GM19099 (cell line): ENCODE data around the gene EEF2K.

Experiments used
- POLR2A ChIP-seq: IDR thresholded peaks from 3 replicates; pipeline ENCODE4 v1.6.1; 2011; ENCODE audit warnings: low read depth; ENCODE audit not compliant: insufficient read length; ENCODE audit errors: extremely low read depth

Gene EEF2K

GRCh38 chr16:22307838-22308237, 101.8 kb downstream of the EEF2K start:
- no peak for TF ChIP-seq POLR2A

GRCh38 chr16:22308824-22309520, 102.9 kb downstream of the EEF2K start:
- no peak for TF ChIP-seq POLR2A

- TF ChIP-seq POLR2A: no peak
Measured at GRCh38 chr16:22311520-22311919, 105.4 kb downstream of the EEF2K start.

- no peak for TF ChIP-seq POLR2A
Measured at GRCh38 chr16:22312897-22313781, 107.1 kb downstream of the EEF2K start.

GRCh38 chr16:22313876-22314470, 107.9 kb downstream of the EEF2K start:
- TF ChIP-seq POLR2A: no peak

- TF ChIP-seq POLR2A: no peak
Measured at GRCh38 chr16:22314661-22315626, 108.9 kb downstream of the EEF2K start.

GRCh38 chr16:22315979-22316378, 109.9 kb downstream of the EEF2K start:
- TF ChIP-seq POLR2A: no peak

- no peak for TF ChIP-seq POLR2A
Measured at GRCh38 chr16:22316411-22316811, 110.3 kb downstream of the EEF2K start.

- TF ChIP-seq POLR2A: no peak
Measured at GRCh38 chr16:22317001-22317530, 111.0 kb downstream of the EEF2K start.

GRCh38 chr16:22317625-22318024, 111.5 kb downstream of the EEF2K start:
- TF ChIP-seq POLR2A: no peak

- no peak for TF ChIP-seq POLR2A
Measured at GRCh38 chr16:22318690-22319358, 112.7 kb downstream of the EEF2K start.

GRCh38 chr16:22320572-22321339, 114.7 kb downstream of the EEF2K start:
- no peak for TF ChIP-seq POLR2A

- no peak for TF ChIP-seq POLR2A
Measured at GRCh38 chr16:22321340-22322001, 115.4 kb downstream of the EEF2K start.

- TF ChIP-seq POLR2A: no peak
Measured at GRCh38 chr16:22322021-22322471, 116.0 kb downstream of the EEF2K start.
